Hematopoietic multipotent progenitor cell (in vitro differentiated cells): ENCODE data around the gene PLIN5. TPM values are rescaled to one million over a fixed set of nuclear protein-coding genes. Genes with fewer than 3 reads are reported as not detected.
"Not testable (repeated sequence)": the region's sequence is repeated elsewhere in the genome, so short reads cannot be mapped to it uniquely, and the experiment has no call there.

Experiments used
- DNase-seq, 3 donors: peaks; one replicate each; pipeline ENCODE4 v3.0.0-alpha.2; 2011 to 2015; ENCODE audit warnings: low read depth in 2 of 3, low spot score in 2 of 3
- total RNA-seq: library from RNA; depleted of rRNA; stranded (reverse); fragments of >200 nt; gene quantifications from one replicate; pipeline ENCODE4 v1.2.3, GENCODE V29; 2012

PLIN5 gene
- total RNA-seq, 1 donor: 0.27 TPM

GRCh38 chr19:4547303-4548237, 12.5 kb upstream of the PLIN5 start:
- DNase-seq: peak in 1 of 3 donors; percentile 17

GRCh38 chr19:4543842-4544647, 9.0 kb upstream of the PLIN5 start:
- DNase-seq: no peak

GRCh38 chr19:4542896-4543841, 8.1 kb upstream of the PLIN5 start:
- no peak for DNase-seq

GRCh38 chr19:4541806-4542145, 6.8 kb upstream of the PLIN5 start:
- not testable (repeated sequence) for DNase-seq

DNA sequence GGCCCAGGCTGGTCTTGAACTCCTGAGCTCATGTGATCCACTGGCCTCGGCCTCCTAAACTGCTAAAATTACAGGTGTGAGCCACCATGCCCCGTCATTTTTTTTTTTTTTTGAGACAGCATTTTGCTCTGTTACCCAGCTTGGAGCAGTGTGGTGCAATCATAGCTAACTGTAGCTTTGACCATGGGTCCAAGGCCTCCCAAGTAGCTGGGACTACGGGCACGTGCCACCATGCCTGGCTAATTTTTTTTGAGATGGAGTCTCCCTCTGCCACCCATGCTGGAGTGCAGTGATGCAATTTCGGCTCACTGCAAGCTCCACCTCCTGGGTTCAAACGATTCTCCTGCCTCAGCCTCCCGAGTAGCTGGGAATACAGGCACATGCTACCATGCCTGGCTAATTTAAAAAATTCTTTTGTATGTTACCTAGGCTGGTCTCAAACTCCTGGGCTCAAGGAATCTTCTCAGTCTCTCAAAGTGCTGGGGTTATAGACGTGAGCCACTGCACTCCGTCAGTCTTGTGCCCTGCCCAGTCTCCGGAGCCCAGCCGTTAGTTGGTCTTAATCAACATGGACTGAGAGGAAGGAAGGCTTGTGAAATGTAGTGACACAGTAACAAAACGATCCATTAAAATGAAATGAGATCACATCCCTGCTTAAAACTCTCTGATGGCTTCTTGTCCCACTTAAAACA, 6.2 kb upstream of the PLIN5 start:
- no peak for DNase-seq

DNA sequence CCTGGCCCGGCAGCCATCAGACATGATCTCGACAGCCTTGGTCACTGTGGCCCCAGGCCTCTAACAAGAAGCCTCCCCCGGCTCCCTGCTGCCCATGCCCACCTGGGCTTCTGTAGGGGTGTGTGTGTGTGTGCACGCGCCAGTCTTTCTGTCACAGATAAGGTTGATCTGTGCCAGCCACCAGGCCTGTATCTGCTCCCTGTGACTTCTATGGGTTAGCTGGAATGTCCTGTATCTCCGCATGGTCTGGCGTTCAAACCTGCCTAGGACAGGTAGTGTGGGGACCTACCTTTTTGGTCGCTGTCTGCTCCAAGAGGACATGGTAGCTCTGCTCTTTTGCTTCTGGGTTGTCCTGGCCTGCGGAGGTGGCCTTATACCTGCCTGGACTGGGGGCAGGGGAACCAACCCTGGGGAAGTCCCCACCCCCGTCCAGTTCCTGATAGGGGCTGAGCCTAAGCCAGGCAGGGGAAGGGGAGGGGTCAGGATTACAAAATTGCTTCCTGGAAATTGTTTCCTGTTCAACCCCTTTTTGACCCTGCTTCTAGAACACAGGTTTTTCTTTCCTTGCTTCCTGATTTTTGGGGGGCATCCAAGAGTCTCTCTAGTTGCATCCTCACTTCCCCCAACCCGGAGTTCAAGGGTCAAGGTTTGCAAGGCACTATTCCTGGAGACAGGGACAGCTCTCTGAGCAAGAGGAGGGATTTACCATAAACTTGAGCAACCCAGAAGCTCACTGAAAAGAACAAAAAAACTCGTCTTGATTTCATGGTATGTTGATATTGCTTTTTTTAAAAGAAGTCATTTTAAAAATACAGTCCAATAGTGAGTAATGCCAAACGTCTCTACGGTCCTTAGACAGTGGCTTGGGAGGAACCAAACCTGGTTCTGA, 4.9 kb upstream of the PLIN5 start, which contains the start of gene LRG1:
TSS of gene LRG1 (minus strand) at position 344 of the 889 bp plus-strand sequence. CDS start at position 321, 23 bp downstream.
- peak in 1 of 3 donors; percentile 40 for DNase-seq

DNA sequence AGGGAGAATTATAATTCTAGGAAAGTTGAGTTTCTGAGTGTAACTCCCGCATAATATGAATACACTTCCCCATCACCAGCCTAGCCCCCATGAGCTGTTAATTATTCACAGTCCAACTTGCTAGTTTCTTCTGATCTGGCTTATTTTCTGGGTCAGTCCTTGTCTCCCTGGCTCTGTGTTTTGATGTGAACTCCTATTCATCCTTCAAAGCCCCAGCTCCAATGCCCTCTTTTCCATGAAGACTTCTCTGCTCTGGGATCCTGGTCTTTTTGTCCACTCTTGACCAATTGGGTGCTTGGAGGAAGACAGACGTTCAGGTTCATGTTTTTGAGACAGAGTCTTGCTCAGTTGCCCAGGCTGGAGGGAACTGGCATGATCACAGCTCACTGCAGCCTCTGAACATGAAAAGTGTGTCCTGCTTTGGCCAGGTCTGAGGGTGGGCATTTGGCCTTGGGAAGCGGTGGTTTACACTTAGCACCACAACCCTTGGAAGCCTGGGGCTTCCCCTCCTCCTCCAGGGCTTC, 4.2 kb upstream of the PLIN5 start:
- no peak for DNase-seq

- no peak for DNase-seq
These were observed 3.6 kb upstream of the PLIN5 start for GRCh38 chr19:4538601-4538954.

GRCh38 chr19:4537953-4538600, 3.1 kb upstream of the PLIN5 start:
- no peak for DNase-seq

- DNase-seq: no peak
These were observed 1.8 kb upstream of the PLIN5 start for GRCh38 chr19:4536798-4537197.

GRCh38 chr19:4533835-4534424, 1.1 kb downstream of the PLIN5 start:
- DNase-seq: no peak

- DNase-seq: no peak
These were observed 1.7 kb downstream of the PLIN5 start for GRCh38 chr19:4533334-4533733.

GRCh38 chr19:4531562-4532165, 3.4 kb downstream of the PLIN5 start:
- DNase-seq: no peak

- no peak for DNase-seq
These were observed 5.0 kb downstream of the PLIN5 start for GRCh38 chr19:4529924-4530522.

DNA sequence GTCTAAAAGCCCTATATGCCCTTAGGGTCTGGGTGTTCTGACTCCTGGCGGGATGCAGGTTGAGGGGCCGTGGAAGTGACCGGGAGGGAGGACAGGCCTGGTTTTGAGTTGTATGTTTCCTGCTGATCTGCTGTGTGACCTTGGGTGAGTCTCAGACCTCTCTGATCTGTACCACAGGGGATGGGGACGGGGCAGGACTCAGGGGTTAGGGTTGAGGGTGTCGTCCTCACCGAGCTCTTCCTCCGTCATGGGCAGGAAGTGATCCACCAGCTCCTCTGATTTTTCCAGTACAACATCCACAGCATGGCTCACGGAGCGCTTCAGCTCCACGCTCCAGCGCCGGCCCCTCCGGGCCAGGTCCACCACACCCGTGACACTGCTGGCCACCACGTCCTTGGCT, 6.2 kb downstream of the PLIN5 start:
- no peak for DNase-seq

DNA sequence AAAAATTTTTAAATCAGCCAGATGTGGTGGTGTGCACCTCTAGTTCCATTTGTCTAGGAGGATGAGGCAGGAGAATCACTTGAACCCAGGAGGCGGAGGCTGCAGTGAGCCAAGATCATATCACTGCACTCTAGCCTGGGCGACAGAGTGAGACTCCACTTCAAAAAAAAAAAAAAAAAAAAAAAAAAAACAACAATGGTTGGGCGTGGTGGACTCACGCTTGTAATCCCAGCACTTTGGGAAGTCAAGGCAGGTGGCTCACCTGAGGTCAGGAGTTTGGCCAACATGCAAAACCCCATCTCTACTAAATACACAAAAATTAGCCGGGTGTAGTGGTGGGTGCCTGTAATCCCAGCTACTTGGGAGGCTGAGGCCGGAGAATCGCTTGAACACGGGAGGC, 7.6 kb downstream of the PLIN5 start:
- not testable (repeated sequence) for DNase-seq

- DNase-seq: no peak
These were observed 9.4 kb downstream of the PLIN5 start for GRCh38 chr19:4525563-4526002.
